AG09319 (cell line): ENCODE results near the gene KRI1.

Experiments
- DNase-seq: peaks from one replicate; pipeline ENCODE4 v3.0.0-alpha.2; 2010; ENCODE audit warnings: low read depth; ENCODE audit errors: extremely low read depth
- CTCF ChIP-seq: IDR thresholded peaks from 2 replicates; pipeline ENCODE4 v1.5.1; 2011; ENCODE audit warnings: low read depth, mild to moderate bottlenecking, inconsistent platforms, low read length, moderate library complexity

KRI1 gene

DNA sequence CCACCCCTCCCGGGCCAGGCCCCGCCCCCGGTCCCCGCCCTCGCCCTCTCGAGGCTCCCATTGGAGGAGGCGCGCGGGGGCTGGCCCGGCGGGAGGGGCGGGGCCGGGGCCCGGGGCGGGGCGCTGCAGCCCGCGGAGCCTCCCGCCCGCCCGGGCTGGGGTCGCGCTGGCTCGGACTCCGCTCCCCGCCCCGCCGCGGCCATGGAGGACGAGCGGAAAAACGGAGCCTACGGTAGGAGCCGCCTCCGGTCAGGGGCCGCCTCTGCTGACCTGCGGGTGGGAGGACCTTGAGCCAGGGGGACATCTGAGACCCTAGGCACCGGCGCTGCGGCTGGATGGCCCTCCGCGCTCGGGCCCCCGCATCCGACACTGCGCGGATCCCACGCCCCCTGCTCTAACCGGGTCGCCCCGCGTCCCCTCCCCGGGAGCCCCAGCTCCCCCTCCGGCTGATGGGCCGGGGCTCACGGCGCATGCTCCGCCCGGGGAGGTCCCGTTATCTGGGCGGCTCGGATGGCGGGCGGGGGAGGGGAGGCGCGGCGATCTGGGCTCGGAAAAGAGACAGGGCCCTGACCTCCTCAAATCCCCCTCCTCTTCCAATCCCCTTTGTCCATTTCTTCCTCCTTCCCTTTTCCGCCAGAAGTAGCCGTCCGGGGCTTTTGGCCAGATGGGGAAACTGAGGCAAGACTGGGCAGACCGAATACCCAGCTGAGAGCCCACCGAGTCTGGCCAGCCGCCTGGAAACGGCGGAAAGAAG, 36.7 kb upstream of the KRI1 start:
- DNase-seq, result no peak
- TF ChIP-seq CTCF, result no peak

GRCh38 chr19:10601999-10602329, 36.2 kb upstream of the KRI1 start:
- TF ChIP-seq CTCF, result no peak
- no peak for DNase-seq

DNA sequence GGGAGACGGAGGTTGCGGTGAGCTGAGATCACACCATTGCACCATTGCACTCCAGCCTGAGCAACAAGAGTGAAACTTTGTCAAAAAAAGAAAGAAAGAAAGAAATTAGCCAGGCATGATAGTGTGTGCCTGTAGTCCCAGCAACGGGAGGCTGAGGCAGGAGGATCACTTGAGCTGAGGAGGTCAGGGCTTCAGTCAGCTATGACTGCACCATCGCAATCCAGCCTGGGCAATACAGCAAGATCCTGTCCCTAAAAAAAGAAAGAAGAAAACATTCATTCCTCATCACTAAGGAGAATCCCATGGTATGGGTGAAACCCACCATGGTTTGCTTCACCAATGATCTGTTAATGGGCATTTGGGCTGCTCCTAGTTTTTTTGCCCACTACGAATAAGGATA, 34.3 kb upstream of the KRI1 start:
- TF ChIP-seq CTCF, result no peak
- DNase-seq, result no peak

DNA sequence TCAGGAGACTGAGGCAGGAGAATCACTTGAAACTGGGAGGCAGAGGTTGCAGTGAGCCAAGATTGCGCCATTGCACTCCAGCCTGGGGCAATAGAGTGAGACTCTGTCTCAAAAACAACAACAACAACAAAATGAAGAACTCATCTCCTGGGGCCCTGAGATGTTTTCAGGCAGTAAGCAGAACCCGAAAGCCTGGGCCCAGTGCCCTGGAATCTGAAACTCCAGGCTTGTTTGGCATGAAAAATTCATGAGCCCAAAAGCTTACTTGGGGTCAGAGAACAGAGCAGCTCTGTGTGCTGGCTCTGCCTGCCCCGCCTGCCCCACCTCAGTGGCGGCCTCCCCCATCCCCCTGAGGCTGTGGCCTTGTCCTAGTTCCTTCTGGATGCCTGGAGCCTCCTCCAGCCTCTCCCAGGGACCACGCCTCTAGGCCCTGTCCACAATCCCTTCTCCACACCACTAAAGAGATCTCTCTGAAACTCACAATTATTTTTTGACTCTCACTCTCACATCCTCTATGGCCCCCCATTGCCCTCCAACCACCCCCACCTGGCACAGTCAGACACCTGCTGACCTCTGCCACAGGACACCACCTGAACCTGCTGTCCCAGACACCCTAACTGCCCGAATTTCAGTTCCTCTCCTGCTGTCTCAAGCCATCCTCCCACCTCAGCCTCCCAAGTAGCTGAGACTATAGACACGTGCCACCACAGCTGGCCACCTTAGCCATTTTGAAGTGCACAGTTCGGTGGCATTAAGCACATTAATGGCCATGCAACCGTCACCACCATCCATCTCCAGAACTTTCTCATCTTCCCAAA, 28.2 kb upstream of the KRI1 start:
- no peak for TF ChIP-seq CTCF
- DNase-seq, result no peak

- TF ChIP-seq CTCF, result no peak
- no peak for DNase-seq
These were observed 27.3 kb upstream of the KRI1 start for GRCh38 chr19:10593148-10593547.

- no peak for DNase-seq
- TF ChIP-seq CTCF, result no peak
These were observed 22.0 kb upstream of the KRI1 start for GRCh38 chr19:10587839-10588150.

- DNase-seq, result no peak
- no peak for TF ChIP-seq CTCF
These were observed 21.4 kb upstream of the KRI1 start, which contains the start of gene AP1M2 for GRCh38 chr19:10587022-10587838. TSS of gene AP1M2 (minus strand) at chr19:10587312. CDS start at chr19:10587231, 81 bp downstream.
